GM21367 (cell line): Measurements from ENCODE around the gene SEMA6D.
A peak's percentile ranks its signal among the peaks of the same experiment; 100 is the strongest.

Experiments used
- ATAC-seq: cut with Tn5 transposase; IDR thresholded peaks from one replicate; pipeline ENCODE4 v1.9.1; 2021; ENCODE audit not compliant: unreplicated experiment

Gene SEMA6D

DNA sequence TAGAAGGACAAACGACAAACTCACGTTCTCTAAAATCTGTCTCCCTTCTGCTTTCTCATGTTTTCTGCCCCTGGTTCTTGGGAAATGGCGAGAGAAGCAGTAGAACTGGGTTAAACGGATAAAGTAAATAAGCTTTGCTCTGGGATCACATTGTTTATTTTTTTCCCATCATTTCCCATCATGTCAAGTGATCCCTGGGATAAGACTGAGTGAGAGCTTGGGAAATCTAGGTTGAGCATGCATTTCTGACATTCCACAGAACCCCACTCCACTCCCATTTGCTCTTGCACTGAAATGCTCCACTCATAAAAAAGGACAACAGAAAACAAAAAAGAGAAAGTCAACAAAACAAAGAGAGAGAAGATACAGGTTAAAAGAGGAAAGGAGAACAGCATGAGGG lies 69.1 kb downstream of the SEMA6D start:
- ATAC-seq: no peak

DNA sequence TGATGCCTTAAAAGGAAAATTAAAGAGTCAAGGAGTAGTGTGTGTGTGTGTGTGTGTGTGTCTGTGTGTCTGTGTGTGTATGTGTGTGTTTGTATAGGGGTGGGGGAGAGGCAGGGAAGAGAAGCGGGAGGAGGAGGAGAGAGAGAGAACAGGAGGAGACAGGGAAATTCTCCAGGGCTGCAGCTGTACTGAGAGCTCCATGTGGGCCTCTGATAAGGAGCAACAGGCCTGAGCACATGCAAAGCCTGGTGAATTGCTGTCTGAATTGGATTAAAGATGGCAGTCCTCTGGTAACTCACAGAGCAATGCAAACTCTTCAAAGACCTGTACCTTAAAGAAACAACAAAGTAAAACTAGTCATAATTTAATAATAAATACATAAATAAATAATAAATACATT lies 70.6 kb downstream of the SEMA6D start:
- no peak for ATAC-seq

DNA sequence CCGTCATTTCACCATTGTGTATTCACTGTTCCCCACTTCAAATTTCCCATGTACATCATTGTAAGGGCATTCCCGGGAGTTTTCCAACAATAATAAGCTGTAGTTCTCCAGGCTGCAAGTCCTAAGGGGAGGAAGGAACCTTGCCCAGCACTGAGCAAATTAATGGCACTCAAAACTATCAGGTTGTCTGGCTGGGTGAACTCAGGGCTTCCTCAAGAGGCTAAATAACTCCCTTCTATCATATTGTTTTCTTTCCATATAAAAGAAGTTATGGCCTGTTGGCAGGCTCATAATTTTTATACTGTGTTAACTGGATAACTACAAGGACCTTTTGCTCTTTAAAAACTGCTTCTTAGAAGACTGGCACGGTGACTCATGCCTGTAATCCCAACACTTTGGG lies 71.4 kb downstream of the SEMA6D start:
- no peak for ATAC-seq

DNA sequence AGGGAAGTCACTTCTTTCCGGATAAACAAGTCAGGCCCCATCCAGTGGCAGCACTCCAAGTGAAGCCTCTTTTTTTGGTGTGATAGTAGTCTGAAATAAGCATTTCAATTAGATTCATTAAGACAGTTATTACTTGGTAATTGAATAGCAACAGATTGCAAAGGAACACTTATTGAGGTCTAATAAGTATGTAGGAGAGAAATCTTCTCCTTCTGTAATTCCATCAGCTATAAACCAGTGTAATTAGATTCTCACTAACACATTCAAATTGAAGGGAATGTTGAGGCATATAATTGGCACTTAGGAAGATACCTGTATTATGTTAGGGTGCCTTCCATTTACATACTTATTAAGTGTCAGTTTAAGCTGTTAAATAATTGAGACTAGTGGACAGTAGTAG lies 73.9 kb downstream of the SEMA6D start:
- no peak for ATAC-seq

DNA sequence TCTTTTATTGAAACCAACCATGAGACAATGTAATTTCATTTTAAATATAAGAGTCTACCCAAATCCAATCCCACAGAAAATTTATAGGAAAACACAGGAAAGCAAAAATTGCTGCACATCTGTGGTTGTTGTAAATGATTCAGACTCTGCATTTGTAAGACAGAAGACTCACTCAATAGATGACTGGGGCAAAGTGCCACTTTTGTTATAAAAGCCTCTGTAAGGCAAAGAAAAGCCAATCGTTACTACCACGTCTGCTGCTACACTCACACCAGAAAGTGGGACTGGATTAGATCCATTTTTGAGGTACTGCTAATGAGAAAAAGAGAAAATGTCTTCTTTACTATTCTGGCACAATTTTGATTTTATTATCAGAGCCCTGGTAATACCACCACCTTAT lies 74.9 kb downstream of the SEMA6D start:
- ATAC-seq: no peak

DNA sequence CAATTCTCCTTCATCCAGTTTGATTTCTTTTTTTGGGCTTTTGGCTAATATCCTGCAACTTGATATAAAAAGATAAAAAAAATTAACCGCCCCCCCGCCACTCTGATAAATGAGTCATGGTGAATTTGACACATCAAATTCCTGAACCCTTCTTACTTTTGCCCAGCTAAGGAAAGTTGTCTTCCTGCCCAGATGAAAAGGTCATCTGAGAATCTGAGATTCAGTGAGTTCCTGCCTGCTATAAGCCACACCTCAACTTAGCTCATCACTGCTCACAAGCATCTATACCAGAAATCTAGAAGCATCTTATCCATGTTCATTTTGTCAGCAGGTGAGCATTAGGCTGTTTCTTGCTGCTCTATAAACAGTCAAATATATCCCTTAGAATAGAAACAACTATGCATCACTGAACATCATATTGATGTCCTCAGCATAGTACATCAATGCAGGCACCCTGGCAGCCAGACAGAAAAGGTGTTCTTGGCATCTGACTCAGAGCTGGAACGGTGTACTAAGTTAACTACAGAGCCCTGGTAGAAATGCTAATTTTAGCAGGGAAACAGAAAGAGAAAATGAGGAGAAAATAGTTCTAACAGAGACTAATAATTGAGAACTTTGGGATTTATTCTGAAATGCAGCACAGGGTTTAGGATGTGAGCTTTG lies 77.1 kb downstream of the SEMA6D start:
- ATAC-seq: no peak

DNA sequence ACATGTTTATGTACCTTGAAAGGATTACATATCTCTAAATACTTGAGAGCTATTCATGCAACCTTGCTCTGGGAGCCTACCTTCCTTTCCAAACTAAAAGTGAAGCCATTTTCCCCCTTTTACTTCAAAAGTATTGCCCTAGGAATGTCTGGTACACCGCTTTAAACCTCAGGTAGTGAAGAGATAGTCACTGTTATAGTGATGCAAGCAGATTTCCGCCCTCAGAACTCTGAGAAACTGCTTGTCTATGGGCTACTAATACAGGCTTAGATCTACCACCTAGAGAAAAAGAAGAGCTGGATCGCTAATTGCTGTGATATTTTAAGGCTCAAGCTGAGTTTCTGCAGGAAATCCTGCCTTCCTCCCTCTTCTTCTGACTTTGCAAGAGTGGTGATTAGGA lies 78.6 kb downstream of the SEMA6D start:
- ATAC-seq: no peak

DNA sequence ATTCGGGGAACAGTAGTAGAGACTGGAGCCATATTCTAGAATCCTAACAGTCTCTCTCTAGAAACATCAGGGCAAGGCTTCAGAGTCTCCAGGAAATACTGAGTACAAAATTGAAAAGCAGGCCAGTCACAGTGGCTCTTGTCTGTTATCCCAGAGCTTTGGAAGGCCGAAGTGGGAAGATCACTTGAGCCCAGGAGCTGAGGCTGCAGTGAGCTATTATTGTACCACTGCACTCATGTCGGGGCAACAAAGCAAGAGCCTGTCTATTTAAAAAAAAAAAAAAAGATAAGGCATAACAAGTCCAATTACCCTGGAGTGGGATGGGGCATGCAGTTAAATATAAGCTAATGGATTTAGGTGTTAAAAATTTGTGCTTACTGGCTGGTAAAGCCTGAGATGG lies 79.0 kb downstream of the SEMA6D start:
- ATAC-seq: no peak

DNA sequence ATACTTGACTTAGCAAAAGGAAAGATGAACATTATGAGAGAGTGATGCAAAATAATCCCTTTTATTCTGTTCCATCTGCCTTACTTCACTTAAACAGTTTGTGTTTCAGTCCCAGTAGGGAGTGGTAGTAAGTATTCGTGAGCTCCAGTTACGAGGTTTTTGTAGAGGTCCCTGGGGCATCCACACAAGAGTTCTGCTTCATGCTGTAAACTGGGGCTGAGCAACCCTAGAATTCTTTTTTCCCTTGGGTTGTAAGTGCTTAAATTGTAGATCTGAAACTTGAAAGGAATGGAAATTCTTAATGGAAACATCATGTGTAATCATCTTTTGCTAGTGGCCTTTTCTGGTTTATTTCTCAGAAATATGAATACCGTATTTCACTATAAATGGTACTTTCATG lies 79.5 kb downstream of the SEMA6D start:
- no peak for ATAC-seq

DNA sequence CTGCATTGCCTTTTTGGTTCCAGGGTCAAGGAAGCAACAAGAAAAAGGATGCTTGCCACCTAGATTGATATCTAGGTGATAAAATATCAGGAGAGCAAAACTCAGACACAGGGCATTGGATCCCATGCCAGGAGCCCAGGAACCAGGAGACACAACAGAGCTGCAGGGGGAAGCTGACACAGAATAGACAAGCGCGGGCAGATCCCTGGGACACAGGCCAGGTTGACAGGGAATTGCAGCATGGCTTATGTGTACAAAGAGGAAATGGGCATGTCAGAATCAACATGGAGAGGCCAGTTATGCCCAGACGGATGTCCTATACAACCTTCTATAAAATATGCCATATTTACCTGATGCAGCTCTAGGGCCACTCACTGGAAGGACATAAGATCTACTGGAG lies 84.2 kb downstream of the SEMA6D start:
- ATAC-seq: no peak

DNA sequence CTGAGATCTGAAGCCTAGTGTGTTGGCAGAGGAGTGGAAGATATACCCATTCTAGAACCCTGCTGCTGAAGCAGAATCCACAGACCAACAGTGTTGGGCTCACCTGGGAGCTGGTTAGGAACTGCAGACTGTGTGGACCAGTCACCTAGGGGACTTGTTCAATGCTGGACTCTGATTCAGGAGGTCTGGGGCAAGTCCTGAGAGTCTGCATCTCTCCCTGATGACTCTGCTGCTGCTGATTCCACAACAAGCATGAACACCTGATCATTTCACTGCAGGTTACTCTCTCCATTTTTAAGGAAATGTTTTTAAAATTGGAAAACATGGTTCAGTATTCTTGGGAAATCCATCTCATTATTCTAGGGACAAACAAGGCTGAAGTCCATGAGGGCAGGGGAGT lies 84.9 kb downstream of the SEMA6D start:
- no peak for ATAC-seq

DNA sequence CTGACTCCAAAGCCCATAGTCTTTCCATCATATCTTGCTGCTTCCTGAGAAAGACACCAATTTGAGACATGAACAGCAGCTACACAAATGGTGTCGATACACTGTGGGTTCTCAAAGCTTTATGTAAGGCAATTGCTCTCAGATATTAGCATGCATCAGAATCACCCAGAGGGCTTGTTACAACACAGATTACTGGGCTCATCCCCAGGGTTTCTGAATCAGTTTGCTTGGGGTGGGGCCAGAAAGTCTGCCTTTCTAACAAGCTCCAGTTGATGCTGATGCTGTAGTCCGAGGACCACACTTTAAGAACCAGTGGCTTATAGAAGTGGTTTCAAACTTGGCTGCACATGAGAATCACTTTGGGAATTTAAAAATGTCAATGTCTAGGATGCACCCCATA lies 86.5 kb downstream of the SEMA6D start:
- ATAC-seq: no peak

DNA sequence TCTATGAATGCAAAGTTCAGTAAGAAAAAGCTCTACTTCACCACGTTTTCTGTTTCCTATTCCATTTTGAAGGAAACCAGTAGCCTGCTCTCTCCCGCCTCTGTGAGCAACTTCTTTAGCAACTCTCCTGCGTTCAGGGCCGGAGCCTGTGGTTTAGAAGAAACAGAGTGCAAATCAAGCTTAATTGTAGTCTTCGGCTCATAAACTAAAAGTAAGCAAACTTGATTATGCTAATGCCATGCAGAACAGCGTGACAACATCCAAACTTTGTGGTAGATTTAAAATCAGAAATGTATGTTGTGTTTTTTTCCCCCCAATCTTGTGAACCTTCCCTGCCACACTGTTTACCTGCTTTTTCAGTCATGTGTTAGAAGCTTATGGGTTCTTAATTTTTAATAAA lies 87.4 kb downstream of the SEMA6D start:
- no peak for ATAC-seq

DNA sequence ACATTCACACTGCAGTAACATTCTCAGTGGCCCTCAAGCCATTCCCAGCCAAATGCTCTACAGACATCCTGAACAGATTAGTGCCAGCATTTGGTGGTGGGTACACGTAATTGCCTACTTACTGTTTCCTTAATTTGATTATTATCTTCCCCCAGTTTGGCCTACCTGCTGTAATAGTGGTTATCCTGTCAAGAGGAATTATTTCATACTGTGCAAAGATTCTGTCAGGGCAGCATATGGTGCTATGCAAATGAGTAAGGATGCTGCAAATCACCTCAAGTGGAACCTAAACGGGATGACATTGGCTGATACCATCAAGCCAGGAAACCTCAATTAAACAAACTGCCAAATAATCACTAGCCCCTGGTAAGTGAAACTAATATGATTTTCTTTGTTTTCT lies 88.7 kb downstream of the SEMA6D start:
- no peak for ATAC-seq

DNA sequence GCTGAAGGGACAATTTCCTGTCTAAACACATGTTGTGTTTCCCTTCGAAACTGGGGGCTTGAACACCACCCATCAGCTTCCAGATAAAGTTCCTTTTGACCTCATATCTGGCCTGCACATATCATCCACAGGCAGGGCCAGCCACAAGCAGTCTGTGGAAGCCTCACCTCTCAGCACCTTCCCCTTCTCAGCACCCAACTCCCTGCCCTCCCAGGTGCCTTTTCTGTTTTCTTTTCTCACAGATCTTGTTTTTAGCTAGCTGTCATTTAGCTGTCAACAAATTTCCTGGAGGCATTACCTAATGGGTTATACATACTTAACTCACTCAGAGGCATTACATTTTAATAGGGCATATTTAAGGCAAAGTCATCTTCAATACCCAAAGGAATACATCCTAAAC lies 93.9 kb downstream of the SEMA6D start:
- no peak for ATAC-seq

DNA sequence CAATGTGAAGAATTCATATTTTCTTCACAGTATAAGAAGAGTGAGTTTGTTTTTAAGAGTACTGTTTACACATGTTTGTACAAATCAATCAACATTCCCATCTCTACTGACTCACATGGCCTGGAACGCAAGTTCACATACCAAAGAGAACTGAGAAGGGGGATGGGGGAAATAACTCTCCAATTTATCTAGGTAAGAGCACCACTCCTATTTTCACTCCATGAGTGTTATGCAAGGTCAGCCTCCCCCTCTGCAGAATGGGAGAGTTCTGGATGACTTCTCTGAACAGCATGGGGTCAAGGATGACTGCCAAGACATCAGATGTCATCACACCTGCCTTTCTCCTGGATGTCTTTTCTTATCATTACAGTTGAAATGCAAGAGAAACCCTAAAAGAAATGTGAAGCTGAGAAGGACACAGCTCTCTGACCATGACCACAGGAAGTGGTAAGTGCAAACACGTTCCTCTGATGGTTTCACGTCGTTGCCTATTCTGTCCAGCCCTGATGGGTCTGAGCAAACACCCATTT lies 95.2 kb downstream of the SEMA6D start:
- ATAC-seq: peak; percentile 66

DNA sequence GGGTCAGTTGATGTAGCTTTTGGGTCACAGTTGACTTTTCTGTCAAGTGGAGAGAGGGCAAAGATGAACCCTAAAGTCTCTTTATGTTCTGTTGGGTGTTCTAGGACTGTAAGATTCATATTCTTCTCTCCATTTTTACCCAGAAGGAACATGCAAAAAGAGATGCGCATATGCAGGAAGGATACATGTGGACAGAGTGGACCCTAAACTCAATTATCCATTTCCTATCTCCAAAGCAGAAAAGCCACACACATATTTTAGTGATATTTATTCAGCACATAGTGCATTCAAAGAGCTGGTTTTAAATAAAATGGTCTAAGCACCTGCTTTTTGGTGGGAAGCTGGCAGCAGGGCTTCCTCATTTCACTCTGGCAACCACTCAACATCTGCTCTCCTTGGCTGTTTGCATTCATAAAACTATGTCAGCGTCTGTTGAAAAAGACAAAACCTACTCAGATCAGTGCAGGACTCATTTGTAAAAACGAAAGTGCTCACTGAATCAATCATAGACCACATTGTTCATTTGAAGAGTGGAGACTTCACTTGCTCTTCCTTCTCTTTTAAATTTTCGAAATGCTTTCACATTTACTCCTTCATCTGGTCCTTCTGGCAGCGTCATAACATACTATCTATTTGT lies 96.6 kb downstream of the SEMA6D start:
- ATAC-seq: peak; percentile 79

DNA sequence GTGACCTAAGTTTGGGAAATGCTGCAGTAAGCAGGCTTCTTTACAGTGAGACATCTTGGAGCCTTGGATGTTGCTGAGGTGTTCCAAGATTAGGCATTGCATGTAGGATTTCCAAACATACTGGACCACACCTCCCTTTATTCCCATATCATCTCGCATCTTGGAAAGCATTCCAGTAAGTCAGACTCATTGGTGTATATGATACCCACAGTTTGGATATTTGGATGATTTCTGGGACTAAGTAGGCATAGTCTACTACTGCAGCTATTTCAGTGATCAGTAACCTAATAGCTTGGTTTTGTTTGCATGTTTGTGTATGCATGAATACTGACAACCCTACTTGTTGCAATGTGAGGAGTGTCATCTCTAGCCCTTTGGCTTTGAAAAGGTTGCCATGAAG lies 97.3 kb downstream of the SEMA6D start:
- ATAC-seq: no peak

DNA sequence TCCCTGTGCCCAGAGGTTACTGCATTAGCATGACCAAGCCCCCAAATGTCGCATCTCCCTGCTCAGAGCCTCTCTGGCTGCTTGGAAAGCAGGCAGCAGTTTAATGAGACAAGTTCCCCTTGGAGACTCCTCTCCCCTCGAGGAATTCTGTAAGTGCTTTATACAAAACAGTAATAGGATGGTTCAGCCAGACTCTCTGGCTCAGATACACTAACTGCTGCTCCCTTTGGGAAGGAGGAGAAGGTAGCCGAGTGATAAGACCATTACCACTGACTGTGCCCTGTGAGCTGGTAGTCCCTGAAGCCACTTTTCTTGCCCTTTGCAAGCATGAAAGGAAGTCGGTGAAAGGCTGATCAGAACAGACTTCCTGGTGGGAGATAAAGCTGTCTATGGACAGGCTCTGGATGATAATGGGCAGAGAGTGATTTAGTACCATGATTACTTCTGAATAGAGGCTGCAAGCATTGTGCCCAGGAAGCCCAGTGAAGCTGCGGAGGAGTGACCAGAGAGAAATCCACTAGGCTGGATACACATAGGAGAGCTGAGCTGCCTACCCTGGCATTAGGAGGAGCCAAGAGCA lies 100.8 kb downstream of the SEMA6D start:
- ATAC-seq: no peak

DNA sequence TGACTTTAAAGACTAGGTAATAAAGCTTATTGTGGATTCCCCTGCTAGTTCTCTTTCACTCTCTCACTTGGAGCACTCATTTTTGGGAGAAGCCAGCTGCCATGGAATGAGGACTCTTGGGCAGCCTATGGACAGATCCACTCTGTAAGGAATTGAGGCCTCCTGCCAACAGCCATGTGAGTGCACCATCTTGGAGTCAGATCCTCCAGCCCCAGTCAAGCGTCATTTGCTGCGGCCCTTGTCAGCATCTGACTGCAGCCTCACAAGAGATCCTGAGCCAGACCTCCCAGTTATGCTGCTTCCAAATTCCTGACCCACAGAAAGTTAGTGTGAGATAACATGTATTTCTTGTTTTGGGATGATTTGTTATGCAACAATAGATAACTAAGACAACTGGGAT lies 101.9 kb downstream of the SEMA6D start:
- no peak for ATAC-seq

DNA sequence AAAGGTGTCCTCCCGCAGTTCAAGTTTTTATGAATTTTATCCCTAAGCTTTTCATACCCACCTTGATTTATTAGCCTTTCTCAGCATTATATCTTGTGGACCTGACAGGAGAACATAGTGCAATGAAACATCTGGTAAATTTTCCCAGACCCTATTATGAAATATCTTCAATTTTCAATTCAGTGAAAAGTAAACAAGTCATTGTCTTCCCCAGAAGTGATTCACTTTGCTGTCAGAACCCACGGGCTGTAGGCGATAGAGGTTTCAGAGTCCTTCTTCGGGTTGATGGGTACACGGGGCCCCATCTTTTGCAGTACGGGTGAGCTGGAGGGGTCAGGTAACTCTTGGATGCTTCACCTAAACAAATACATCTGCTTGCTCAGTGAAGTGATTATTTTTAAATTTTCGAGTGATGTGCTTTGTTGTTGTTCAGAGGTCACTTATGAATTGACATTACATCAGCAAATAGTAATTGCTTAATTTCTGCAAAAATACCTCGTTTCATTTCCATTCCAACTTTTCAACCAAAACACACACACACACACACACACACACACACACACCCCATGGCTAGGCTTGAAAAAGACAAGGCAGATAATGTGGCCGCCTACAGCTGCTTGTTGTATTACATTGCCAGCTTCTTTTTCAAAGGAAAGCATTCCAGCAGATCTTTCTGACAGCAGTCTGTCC lies 102.9 kb downstream of the SEMA6D start:
- no peak for ATAC-seq

DNA sequence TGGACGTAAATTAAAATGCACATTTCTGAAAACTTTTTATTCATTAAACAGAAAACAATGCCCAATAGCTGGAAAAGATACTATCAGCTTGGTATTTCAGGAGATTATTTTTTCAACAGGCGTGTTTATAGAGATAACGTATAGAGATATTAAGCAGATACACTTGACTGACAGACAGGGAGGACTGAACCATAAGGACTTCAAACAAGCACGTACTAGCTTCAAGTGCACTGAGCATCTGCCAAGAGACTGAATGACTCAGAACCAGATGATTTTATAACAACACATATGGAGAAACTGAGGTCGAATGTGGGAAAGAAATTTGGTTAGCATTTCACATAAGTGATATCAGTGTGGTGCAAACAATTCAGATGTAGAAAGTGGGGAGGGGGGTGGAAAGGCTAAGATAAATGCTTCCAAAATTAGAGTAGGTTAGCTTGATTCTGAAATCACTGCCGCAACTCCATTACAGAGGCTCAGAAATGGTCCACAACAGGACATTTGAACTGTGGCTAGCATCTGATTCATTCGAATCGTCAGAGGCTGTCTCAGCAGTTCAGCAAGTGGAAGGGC lies 103.5 kb downstream of the SEMA6D start:
- no peak for ATAC-seq
